HG03280 (cell line): ENCODE measurements around the gene NCAPH2.

Experiments used
- ATAC-seq: cut with Tn5 transposase; IDR thresholded peaks from one replicate; pipeline ENCODE4 v1.9.1; 2021; ENCODE audit warnings: mild to moderate bottlenecking, moderate library complexity; ENCODE audit not compliant: unreplicated experiment

Gene NCAPH2

DNA sequence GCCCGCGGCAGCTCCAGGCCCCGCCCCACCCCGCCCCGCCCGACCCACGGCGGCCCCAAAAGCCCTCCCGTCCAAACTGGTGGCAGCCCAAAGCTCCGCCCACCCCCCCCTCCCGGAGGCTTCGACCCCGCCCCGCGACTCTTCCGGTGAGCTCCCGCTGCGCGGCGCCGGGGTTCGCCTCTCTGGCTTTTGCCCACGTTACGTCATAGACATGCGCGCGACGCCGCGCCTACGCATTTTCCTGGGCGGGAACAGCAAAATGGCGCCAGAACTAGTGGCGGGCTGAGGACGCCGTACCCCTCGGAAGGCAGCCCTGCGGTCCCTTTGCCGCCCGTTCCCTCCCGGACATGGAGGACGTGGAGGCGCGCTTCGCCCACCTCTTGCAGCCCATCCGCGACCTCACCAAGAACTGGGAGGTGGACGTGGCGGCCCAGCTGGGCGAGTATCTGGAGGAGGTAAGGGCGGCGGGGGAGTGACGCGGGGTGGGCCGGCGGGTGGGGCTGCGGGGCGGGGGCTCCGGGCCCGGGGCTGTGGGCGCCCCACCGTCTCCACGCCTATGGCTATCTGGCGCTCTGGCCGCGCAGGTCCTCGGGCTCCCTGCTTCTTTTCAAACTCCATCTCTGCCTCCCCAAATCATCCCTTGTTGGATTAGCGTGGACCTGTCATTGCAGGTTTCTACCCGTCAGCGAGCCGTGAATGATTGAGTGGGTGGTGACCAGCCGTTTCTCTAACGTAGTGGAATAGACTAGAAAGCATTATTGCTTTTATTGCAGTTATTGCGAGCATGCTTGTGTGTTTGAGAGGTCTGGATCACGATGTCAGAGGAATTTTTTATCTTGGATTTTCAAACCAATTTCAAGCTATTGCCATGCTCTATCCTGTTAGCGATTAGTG, at the start of gene NCAPH2:
NCAPH2 (plus strand) TSS at position 234 of the 894 bp plus-strand sequence; CDS start at position 348, 114 bp downstream.
- ATAC-seq = peak; percentile 68

GRCh38 chr22:50459016-50459415, 49.0 kb upstream of the NCAPH2 start:
- no peak for ATAC-seq

GRCh38 chr22:50459496-50460140, 48.4 kb upstream of the NCAPH2 start:
- no peak for ATAC-seq

DNA sequence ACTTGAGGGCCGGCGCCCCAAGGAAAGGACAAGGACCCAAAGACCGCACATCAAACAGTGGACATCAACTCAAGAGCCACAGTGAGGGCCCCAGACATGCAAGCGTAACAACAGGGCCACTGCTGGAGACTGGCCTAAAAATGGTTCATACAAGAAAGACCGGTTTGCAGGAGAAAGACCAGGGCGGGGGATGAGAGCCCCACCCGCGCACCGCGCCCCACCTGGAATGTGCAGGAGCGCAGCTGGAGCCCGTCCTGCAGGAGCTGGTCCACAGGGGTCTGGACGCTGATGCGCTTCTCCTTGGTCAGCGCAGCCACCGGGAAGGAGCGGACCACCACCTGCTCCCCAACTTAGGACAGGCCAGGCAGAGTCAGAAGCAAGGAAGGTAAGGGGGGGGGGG, 47.1 kb upstream of the NCAPH2 start:
- ATAC-seq = no peak

- no peak for ATAC-seq
Measured at GRCh38 chr22:50461536-50461935, 46.5 kb upstream of the NCAPH2 start.

DNA sequence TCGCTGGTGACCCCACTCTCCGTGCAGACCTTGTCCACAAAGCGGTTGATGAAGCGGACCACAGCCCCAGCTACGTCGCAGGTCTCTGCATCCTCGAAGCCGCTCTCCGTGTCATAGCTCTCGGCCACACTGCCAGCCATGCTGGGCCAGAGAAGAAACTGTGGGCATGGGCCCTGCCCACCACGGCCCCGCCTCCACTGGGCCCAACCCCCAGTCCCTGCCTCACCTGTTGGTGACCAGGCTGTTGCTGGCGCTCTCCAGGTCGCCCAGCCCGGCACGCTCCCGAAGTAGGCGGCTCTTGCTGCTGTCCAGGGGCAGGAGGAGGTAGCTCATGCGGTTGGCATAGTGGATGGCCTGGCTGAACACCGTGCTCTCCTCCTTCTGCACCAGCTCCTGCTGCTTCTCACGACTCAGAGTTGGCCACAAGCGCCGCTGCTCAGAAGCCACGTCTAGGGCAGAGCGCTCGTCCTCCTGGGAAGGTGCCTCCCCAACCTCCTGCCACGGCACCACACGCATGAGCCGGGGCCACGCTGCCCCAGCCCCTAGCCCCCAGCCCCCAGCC, 46.0 kb upstream of the NCAPH2 start:
- no peak for ATAC-seq

DNA sequence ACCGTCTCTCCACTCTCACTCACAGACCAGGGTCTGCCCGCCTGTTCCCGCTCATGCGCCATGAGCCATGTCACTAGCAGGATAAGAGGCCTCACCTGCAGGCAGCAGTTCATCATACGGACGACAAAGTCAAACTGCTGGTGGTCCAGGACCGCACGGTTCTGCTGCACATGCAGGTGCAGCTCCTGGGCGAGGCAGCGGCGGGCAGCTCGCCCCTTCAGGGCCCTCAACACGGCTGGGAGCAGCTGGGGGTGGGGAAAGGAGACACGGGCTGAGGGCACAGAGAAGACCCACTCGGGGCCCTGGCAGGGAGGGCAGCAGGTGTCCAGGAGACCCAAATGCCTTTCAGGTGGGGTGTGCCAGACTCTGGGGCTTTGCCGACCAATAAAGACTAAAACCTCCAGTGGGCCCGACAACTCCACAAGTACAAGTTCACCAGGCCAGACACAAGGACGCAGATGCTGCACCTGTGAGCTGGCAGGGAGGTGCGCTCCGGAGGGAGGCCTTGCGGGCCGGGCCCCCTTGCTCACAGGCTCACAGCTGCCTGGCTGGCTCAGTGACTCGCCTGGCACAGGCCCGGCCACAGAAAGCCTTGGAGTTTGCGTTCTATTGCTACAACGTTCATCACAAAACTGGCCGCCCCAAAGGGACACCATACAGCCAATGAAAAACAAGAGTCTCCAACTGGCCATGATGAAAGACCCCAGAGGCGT, 44.7 kb upstream of the NCAPH2 start:
- no peak for ATAC-seq

GRCh38 chr22:50464451-50464850, 43.6 kb upstream of the NCAPH2 start:
- no peak for ATAC-seq

GRCh38 chr22:50465066-50465930, 42.7 kb upstream of the NCAPH2 start:
- no peak for ATAC-seq

DNA sequence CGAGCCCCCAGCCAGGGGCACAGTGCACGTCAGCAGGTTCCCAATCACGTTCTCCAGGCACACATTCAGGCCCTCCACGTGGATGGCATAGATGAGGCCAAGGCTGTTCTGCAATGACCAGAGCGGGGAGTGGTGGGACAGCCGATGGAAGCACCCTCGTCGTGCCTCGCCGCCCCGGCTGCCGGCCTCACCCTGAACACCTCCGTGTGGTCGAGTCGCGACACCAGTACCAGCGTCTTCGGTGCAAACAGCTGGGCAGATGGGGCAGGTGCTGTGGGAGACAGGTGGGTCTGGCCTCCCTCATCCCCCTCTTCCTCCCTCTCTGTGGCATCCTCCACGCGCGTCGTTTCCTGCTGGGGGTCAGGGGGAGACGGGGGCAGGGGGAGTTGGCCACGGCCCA, 40.7 kb upstream of the NCAPH2 start:
- ATAC-seq = no peak

- no peak for ATAC-seq
Measured at GRCh38 chr22:50467773-50468440, 40.1 kb upstream of the NCAPH2 start.

GRCh38 chr22:50468626-50469025, 39.4 kb upstream of the NCAPH2 start:
- ATAC-seq = no peak

DNA sequence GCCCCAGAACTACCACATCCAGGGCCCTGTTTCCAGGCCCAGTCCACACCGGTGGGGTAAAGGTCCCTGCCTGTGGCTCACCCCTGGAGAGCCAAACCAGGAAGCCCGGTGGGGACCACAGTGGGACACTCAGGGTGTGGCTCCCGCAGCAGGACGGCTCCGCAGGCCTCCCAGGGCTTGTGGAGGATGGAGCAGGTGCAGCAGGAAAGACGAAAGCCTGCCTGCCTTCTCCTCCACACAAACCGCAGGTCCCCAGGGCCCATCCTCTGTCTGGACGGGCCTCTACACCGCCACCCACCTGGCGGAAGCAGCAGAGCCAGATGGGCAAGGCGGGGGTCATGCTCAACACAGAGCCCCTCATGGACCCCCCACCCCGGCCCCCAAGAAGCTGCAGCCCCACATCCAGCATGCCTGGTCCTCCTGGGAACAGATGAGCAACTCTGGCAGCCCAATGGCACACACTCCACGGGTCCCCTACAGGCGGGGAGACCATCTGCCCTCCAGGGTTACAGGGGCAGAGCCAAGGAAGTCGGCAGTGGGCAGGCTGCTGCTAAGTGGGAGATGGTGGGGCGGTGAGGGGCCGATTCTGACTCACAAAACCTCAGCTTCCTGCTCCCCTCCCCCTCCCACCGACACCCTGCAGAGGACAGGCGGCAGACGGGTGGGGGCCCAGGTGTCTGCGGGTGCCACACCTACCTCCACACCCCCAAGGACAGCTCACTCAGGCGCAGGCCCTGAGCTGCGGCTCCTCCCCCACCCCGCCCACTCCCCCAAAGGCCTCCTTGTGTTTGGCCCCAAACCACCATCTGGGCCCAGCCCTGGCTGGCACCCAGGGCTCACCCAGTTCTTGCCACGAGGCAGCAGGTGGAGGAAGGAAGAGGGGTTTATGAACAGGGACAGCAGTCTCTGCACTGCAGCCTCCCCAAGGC, 38.4 kb upstream of the NCAPH2 start:
- ATAC-seq = peak; percentile 49

DNA sequence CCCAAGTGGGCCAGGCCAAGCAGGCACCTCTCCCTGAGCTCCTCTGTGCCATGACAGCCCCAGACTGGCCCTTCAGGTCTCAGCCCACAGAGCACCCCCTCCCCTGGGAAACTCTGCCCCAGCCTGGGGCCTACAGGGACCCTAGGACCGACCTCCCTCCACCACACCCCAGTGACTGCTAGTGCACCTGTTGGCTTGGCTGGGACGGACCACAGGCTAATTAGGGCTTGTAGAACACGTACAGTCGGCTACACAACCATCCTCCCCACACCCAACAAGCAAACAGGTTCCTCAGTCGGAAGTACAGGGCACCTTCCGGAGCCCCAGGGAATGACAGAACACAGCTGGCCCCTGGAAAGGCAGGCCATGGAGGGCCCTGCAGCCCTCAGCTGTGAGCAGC, 37.5 kb upstream of the NCAPH2 start:
- no peak for ATAC-seq

- no peak for ATAC-seq
Measured at GRCh38 chr22:50471197-50471847, 36.7 kb upstream of the NCAPH2 start.

GRCh38 chr22:50471962-50472361, 36.1 kb upstream of the NCAPH2 start:
- no peak for ATAC-seq

DNA sequence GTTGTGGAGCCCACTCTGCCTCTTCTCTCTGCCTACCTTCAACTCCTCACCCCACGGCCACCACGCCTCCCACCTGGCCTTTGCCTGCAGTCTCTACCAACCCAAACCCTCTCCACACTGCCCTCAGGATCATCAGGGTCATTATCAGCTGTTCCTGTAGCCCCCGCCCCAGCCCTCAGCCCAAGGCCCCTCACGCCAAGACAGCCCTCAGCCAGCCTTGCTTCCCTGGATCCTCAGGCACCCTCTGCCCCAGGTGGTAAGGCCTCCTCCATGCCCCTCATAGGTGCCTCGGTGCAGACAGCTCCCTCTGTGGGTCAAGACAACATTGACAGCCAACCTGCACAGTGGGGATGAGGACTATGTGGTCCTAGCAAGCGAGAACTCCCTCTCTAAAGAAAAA, 34.9 kb upstream of the NCAPH2 start:
- no peak for ATAC-seq
